DOHH2 (cell line): ENCODE measurements around the gene LGALS9.

Experiments used
- H3F3A ChIP-seq: fragments of 200-600 bp; sonication (generic), shearing (Covaris generic); 2 replicates; pipeline ENCODE4 v1.6.0; 2016; ENCODE audit warnings: antibody characterized with exemption, mild to moderate bottlenecking; ENCODE audit not compliant: control insufficient read depth, insufficient read depth
- H3K27ac ChIP-seq: fragments of 200-600 bp; sonication (generic); 2 replicates; pipeline ENCODE4 v1.5.1; 2014; ENCODE audit warnings: low read depth, mild to moderate bottlenecking, low read length, moderate library complexity
- H3K27me3 ChIP-seq: fragments of 200-600 bp; sonication (generic); 2 replicates; pipeline ENCODE4 v1.6.1; 2014; ENCODE audit warnings: mild to moderate bottlenecking, low read length, mixed read lengths; ENCODE audit not compliant: control insufficient read depth
- H3K36me3 ChIP-seq: fragments of 200-600 bp; sonication (generic); 2 replicates; pipeline ENCODE4 v1.6.1; 2014; ENCODE audit warnings: mild to moderate bottlenecking, low read length, moderate library complexity, mixed read lengths; ENCODE audit not compliant: control insufficient read depth
- H3K4me1 ChIP-seq: fragments of 200-600 bp; sonication (generic); 2 replicates; pipeline ENCODE4 v1.6.1; 2014; ENCODE audit warnings: mild to moderate bottlenecking, low read length, mixed read lengths; ENCODE audit not compliant: control insufficient read depth
- H3K4me2 ChIP-seq: fragments of 200-600 bp; sonication (generic); 2 replicates; pipeline ENCODE4 v1.6.0; 2014; ENCODE audit warnings: mild to moderate bottlenecking, low read length, moderate library complexity
- H3K4me3 ChIP-seq: fragments of 200-600 bp; sonication (generic); 2 replicates; pipeline ENCODE4 v1.5.1; 2014; ENCODE audit warnings: mild to moderate bottlenecking, low read length, mixed read lengths
- H3K79me2 ChIP-seq: fragments of 200-600 bp; sonication (generic); 2 replicates; pipeline ENCODE4 v1.6.1; 2014; ENCODE audit warnings: mild to moderate bottlenecking, low read length, mixed read lengths; ENCODE audit not compliant: control insufficient read depth
- H3K9me2 ChIP-seq: fragments of 200-600 bp; sonication (generic); replicated peaks from 2 replicates; pipeline ENCODE4 v1.6.1; 2014; ENCODE audit warnings: mild to moderate bottlenecking, low read length, mixed read lengths; ENCODE audit not compliant: control insufficient read depth
- H3K9me3 ChIP-seq: fragments of 200-600 bp; sonication (generic); 2 replicates; pipeline ENCODE4 v1.6.1; 2014; ENCODE audit warnings: antibody characterized with exemption, low read length, mixed read lengths; ENCODE audit not compliant: control insufficient read depth, insufficient read depth
- H4K20me1 ChIP-seq: fragments of 200-600 bp; sonication (generic); 2 replicates; pipeline ENCODE4 v1.6.0; 2014; ENCODE audit warnings: low read depth, mild to moderate bottlenecking, antibody characterized with exemption, low read length, moderate library complexity; ENCODE audit not compliant: control insufficient read depth, insufficient read depth
- EZH2phosphoT487 ChIP-seq: fragments of 200-600 bp; sonication (generic); IDR thresholded peaks from 2 replicates; pipeline ENCODE4 v1.6.1; 2017; ENCODE audit warnings: borderline replicate concordance, mild to moderate bottlenecking, antibody characterized with exemption, low read length, moderate library complexity, mixed read lengths
- TF ChIP-seq, protein P1 (sequence below): fragments of 200-600 bp; sonication (generic); IDR thresholded peaks from one replicate; pipeline ENCODE4 v1.5.1; 2014; ENCODE audit warnings: antibody characterized with exemption, mild to moderate bottlenecking, low read depth, low read length; ENCODE audit not compliant: poor library complexity, severe bottlenecking

The LGALS9 gene

DNA sequence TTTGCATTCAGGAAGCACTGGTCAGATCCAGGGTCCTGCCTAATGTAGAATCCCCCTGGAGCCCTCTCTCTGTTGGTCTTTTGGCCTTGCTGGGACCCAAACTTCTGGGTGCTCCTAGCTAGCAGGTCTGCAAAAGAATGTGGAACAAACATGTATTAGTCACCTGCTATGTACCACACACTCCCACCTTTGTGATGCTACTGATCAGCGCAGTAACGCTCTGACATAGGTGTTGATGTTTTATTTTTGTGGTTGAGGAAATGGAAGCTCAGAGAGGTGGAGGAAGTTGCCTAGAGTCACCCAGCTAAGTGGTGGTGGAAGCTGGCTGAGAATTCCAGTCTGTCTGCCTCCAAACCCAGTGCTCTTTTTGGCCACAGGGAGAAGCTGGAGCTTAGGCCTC lies 35.8 kb upstream of the LGALS9 start:
- Histone ChIP-seq H3K4me1 (no peaks in the 10 kb centered on the region), H3F3A (no peaks in the 10 kb centered on the region), H3K27ac (no peak overlapping the region), H3K79me2 (no peaks in the 10 kb centered on the region), H4K20me1 (no peaks in the 10 kb centered on the region), H3K9me3 (no peaks in the 10 kb centered on the region), H3K9me2 (no peaks in the 10 kb centered on the region), H3K27me3 (no peaks in the 10 kb centered on the region), H3K36me3 (no peaks in the 10 kb centered on the region), H3K4me3 (no peak overlapping the region), H3K4me2 (no peak overlapping the region)
- TF ChIP-seq, protein P1, sequence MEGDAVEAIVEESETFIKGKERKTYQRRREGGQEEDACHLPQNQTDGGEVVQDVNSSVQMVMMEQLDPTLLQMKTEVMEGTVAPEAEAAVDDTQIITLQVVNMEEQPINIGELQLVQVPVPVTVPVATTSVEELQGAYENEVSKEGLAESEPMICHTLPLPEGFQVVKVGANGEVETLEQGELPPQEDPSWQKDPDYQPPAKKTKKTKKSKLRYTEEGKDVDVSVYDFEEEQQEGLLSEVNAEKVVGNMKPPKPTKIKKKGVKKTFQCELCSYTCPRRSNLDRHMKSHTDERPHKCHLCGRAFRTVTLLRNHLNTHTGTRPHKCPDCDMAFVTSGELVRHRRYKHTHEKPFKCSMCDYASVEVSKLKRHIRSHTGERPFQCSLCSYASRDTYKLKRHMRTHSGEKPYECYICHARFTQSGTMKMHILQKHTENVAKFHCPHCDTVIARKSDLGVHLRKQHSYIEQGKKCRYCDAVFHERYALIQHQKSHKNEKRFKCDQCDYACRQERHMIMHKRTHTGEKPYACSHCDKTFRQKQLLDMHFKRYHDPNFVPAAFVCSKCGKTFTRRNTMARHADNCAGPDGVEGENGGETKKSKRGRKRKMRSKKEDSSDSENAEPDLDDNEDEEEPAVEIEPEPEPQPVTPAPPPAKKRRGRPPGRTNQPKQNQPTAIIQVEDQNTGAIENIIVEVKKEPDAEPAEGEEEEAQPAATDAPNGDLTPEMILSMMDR = no peak
- TF ChIP-seq EZH2phosphoT487 = no peak

DNA sequence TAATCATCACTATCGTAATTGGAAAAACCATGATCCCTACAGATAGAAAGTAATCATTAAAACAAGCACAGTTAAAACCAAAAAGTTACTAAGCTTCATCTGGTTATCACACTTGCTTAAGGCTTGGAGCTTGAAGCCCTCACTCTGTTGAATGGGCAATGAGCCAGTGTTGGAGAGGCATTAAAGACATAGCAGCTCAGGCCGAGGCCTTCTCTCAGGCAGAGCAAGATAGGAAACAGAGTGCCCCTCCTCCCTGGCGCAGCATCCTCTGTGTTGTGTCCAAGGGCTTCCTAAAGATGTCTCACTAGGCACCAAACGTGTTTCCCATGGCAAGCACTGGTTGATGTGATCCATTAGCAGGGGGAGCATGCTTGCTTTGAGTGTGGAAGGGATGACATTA lies 34.9 kb upstream of the LGALS9 start:
- Histone ChIP-seq H3K4me1 (no peaks in the 10 kb centered on the region), H3F3A (no peaks in the 10 kb centered on the region), H3K4me3 (no peak overlapping the region), H3K36me3 (no peaks in the 10 kb centered on the region), H3K79me2 (no peaks in the 10 kb centered on the region), H4K20me1 (no peaks in the 10 kb centered on the region), H3K4me2 (no peak overlapping the region), H3K9me3 (no peaks in the 10 kb centered on the region), H3K9me2 (no peaks in the 10 kb centered on the region), H3K27me3 (no peaks in the 10 kb centered on the region), H3K27ac (no peak overlapping the region)
- TF ChIP-seq, protein P1 = no peak
- TF ChIP-seq EZH2phosphoT487 = no peak

DNA sequence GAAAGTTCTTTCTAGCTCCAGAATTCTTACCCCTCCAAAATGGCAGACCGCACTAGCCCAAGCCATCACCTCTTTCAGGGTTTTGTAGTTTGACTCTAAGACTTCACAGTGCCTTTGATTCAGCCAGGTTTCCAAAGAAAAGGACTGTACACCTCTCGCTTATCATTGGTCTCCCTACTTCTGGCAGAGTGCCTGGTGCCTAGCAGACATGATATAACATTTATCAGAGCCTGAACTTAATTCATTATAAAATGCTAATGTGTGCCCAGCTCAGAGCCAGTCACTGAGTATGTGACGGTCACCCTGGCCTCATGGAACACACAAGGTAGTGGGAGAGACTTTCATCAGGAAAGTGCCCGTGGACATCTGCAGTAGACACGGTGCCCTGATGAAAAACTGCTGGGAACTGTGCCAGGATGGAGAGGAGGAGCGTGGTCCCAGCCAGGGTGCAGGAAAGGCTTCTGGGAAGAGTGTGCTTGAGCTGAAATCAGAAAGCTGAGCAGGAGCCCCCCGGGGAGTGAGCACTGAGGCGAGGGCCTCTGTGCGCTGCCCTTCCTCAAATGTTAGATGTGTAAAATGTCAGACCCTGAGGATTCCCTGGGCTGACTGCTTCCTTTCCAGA lies 34.3 kb upstream of the LGALS9 start:
- no peaks in the 10 kb centered on the region for H3K36me3 ChIP-seq
- TF ChIP-seq, protein P1 = no peak
- no peak overlapping the region for H3K4me3 ChIP-seq
- H3K79me2 ChIP-seq = no peaks in the 10 kb centered on the region
- no peaks in the 10 kb centered on the region for H3K9me3 ChIP-seq
- H3K4me2 ChIP-seq = no peak overlapping the region
- H3K4me1 ChIP-seq = no peaks in the 10 kb centered on the region
- no peaks in the 10 kb centered on the region for H4K20me1 ChIP-seq
- no peaks in the 10 kb centered on the region for H3K27me3 ChIP-seq
- H3K27ac ChIP-seq = no peak overlapping the region
- H3K9me2 ChIP-seq = no peaks in the 10 kb centered on the region
- H3F3A ChIP-seq = no peaks in the 10 kb centered on the region

DNA sequence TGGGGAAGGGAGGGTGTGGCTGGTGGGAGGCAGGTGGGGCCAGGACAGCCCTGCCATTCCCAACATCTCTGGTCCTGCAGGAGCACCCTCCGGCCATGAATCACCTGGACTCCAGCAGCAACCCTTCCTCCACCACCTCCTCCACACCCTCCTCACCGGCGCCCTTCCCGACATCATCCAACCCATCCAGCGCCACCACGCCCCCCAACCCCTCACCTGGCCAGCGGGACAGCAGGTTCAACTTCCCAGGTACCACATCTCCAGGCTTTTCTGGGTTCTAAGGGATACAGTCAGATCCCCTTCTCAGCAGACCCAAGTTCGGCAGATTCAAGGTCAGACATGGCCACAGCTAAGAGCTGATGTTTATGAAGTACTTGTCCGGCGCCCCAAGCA lies 33.8 kb upstream of the LGALS9 start:
- no peaks in the 10 kb centered on the region for H3F3A ChIP-seq
- no peaks in the 10 kb centered on the region for H3K9me2 ChIP-seq
- H3K4me1 ChIP-seq = no peaks in the 10 kb centered on the region
- no peak for TF ChIP-seq EZH2phosphoT487
- TF ChIP-seq, protein P1 = no peak
- H3K27ac ChIP-seq = no peak overlapping the region
- H3K36me3 ChIP-seq = no peaks in the 10 kb centered on the region
- H4K20me1 ChIP-seq = no peaks in the 10 kb centered on the region
- no peak overlapping the region for H3K4me2 ChIP-seq
- no peak overlapping the region for H3K4me3 ChIP-seq
- H3K79me2 ChIP-seq = no peaks in the 10 kb centered on the region
- H3K9me3 ChIP-seq = no peaks in the 10 kb centered on the region
- H3K27me3 ChIP-seq = peaks cover 3% of the 10 kb centered on the region; the same call in 1 of the 2 replicates
